IPS DF 4.7 (cell line): Measurements from ENCODE around the gene KRTAP10-4.
"Not testable (repeated sequence)": the region's sequence is repeated elsewhere in the genome, so short reads cannot be mapped to it uniquely, and the experiment has no call there.

ENCODE experiments used
- DNase-seq: peaks from one replicate; pipeline ENCODE4 v3.0.0-alpha.2; 2013; ENCODE audit warnings: low spot score; ENCODE audit errors: extremely low read depth

KRTAP10-4 gene

DNA sequence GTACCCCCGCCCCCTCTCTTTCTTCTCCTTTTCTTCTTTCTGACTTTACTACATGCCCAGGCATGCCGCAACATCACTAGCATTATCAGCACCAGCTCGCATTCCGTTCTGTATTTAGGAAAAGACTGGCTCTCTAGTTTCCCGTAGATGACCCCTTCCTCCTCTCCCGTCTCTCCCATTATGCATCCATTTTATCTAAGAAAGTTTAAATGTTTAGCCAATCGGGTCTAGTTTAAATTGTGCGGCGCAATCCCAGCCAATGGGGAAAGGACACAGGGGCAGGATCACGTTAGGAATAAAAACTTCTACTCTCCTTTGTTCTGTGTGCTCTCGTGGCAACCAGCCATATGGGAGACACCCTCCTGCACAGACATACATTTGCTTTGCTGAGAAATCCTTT, 24.5 kb downstream of the KRTAP10-4 start:
- no peak for DNase-seq

DNA sequence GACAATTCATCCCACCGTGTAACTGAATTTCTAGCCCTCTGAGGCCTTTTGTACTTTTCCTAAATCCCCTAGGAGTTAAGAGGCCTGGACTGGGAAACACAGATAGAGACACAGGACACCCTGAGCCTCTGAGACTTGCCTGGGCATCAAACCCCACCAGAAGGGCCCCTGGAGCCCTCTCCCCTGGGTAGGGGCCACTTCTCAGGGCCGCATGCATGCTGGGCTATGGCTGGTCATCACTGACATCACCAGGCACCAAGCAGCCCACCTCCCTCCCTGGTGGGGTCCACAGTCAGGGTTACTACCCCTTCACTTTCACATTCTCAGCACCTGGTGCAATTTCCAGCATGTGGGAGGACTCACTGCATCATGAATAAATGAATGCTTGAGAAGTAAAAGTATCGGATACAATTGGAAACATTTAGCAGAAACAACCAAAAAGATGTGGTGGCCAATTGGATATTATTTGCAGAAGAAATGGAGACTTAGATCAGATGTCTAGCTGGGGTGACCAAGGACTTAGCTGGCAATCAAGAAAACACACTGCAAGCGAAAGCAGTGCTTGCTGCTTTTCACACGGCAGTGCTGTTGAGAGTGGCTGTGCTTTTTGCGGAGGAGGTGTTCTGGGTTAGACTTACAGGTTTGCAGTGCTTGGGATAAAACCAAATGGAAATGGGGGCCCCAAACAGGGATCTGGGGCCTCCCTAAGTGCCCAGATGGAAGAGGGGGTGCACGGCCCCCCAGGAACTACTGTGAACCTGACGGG, 25.9 kb downstream of the KRTAP10-4 start:
- DNase-seq, result no peak

GRCh38 chr21:44600118-44600978, 26.8 kb downstream of the KRTAP10-4 start, which contains the start of gene KRTAP10-7:
TSS of gene KRTAP10-7 (plus strand) at chr21:44600597. CDS start at chr21:44600622, 25 bp downstream.
- DNase-seq, result not testable (repeated sequence)

GRCh38 chr21:44601091-44601490, 27.6 kb downstream of the KRTAP10-4 start:
- DNase-seq, result not testable (repeated sequence)

- no peak for DNase-seq
Measured at GRCh38 chr21:44601596-44602462, 28.3 kb downstream of the KRTAP10-4 start.

- DNase-seq, result no peak
Measured at GRCh38 chr21:44602463-44602850, 28.9 kb downstream of the KRTAP10-4 start.

GRCh38 chr21:44603109-44603875, 29.8 kb downstream of the KRTAP10-4 start:
- no peak for DNase-seq

DNA sequence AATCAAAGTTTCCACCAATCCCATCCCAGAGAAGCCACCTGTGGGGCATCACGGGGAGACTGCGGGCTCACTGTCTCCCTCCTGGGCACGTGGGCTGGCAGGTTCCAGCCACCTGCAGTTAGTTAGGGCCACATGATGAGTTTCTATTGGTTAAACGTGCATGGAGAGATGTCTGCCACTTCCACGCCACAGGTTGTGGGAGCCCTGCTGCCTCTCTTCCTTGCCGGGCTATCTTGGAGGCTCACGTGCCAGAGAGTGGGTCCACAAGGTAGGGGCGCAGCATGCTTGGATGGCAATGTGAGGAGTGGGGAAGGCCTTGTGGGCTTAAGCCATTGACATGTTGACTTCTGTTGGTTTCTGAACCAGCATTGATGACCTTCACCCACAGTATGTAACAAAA, 30.4 kb downstream of the KRTAP10-4 start:
- no peak for DNase-seq

- no peak for DNase-seq
Measured at GRCh38 chr21:44606495-44606894, 33.0 kb downstream of the KRTAP10-4 start.

GRCh38 chr21:44609193-44609592, 35.7 kb downstream of the KRTAP10-4 start:
- DNase-seq, result no peak

DNA sequence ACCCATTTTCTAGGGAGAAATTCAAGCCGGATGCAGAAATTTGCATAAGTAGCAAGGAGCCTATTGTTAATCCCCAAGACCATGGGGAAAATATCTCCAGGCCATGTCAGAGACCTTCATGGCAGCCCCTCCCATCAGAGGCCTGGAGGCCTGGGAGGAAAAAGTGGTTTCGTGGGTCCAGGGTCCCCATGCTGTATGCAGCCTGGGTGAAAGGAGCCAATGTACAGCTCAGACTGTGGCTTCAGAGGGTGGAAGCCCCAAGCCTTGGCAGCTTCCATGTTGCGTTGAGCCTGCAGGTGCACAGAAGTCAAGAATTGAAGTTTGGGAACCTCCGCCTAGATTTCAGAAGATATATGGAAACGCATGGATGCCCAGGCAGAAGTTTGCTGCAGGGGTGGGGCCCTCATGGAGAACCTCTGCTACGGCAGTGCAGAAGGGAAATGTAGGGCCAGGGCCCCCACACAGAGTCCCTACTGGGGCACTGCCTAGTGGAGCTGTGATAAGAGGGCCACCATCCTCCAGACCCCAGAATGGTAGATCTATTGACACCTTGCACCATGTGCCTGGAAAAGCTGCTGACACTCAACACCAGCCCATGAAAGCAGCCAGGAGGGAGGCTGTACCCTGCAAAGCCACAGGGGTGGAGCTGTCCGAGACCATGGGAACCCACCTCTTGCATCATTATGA, 36.8 kb downstream of the KRTAP10-4 start:
- not testable (repeated sequence) for DNase-seq

DNA sequence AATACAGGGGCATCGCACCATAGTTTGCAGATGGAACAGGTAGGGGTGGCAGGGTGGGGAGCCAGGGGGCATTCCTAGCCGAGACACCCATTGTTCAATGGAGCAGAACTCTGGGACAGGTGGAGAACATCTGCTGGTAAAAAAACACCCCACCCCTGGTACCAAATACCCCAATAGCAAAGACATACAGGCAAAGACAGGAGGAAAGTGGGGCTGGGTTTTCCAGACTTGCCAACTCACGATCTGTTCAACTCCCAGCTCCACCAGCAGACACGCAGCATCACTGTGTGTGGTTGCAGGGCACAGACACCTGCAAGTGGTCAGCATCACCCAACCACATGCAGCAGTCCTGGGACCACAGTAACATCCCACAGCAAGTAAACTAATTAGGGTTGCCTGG, 38.0 kb downstream of the KRTAP10-4 start:
- DNase-seq, result no peak

DNA sequence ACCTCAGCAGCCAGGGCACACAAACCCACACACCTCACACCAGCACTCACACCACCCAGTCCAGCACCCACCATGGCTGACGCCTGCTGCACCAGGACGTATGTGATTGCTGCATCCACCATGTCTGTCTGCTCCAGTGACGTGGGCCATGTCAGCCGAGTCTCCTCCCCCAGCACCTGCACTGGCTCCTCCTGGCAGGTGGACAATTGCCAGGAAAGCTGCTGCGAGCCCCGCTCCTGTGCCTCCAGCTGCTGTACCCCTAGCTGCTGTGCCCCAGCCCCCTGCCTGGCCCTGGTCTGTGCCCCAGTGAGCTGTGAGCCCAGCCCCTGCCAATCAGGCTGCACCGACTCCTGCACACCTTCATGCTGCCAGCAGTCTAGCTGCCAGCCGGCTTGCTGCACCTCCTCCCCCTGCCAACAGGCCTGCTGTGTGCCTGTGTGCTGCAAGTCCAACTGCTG, 38.5 kb downstream of the KRTAP10-4 start, which contains the start of gene KRTAP10-8:
Gene KRTAP10-8, plus strand, starts transcription at position 51 of the 458 bp plus-strand sequence. Its CDS starts 22 bp downstream, at position 73.
- DNase-seq, result no peak

GRCh38 chr21:44612669-44613229, 39.2 kb downstream of the KRTAP10-4 start:
- no peak for DNase-seq

GRCh38 chr21:44613386-44614155, 40.0 kb downstream of the KRTAP10-4 start:
- no peak for DNase-seq

DNA sequence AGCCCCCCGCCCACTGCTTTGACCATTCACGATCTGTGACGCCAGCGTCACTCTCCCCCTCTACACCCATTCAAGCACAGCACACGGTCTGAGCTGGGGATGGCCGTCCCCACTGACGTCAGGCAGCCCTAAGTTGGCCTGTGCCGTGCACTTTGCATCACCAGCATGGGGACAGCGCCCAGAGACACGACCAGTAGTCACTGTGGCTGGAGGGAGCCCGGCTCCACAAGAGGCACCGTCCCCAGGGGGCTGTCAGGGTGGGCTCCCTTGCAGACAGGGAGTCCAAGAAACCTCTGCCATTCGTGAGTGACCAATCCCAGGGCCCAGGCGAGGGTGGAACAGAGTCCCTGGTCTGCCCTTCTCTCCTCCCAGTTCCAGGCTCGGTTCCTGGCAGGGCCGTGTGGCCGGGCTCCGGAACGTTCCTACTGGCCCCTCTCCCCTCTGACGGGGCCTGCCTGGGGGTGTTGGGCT, 40.7 kb downstream of the KRTAP10-4 start:
- DNase-seq, result no peak

- DNase-seq, result no peak
Measured at GRCh38 chr21:44614961-44615391, 41.4 kb downstream of the KRTAP10-4 start.

DNA sequence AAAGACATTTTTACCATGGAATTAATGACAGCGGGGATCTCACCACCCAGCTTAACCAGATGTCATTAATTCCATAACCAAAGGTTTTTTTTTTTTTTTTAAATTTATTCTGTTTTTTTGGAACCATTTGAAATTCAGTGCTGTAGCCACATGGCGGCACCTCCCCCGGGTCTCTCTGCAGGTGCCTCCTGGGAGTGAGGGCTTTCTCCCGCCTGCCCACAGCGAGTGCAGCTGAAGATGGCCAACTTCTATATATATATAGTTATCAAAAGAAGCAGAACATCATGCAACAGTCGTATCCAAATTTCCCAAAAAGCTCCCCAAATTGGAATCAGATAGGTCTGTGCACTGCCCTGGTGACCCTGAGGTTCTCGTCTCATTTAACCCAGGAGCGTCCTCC, 41.9 kb downstream of the KRTAP10-4 start:
- no peak for DNase-seq
